ENCODE results near the gene DHH.
"Not testable (repeated sequence)": the region's sequence is repeated elsewhere in the genome, so short reads cannot be mapped to it uniquely, and the experiment has no call there.

DHH gene

DNA sequence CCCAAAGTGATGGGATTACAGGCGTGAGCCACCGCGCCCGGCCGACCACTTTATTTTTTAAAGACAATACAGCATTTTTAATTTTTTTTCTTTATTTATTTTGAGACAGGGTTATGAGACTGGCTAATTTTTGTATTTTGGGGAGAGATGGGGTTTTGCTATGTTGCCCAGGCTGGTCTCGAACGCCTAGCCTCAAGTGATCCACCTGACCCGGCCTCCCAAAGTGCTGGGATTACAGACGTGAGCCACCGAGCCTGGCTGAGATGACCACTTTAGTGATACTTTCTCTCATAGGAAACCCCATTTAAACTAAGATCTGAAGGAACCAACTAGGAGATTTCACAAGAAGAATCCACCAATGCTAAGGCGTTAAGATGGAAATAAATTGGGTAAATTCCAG, 23.6 kb downstream of the DHH start:
- Histone ChIP-seq H3K4me3 (ENCODE audit: insufficient read depth, low read depth, low read length) (no peak overlapping the region), H3K27ac (ENCODE audit: insufficient read depth, low read depth, low read length, poor library complexity, severe bottlenecking) (no peak overlapping the region), H3K4me1 (ENCODE audit: control insufficient read depth, insufficient read depth, low read length) (peaks cover 4% of the 10 kb centered on the region), H3K36me3 (ENCODE audit: control insufficient read depth, insufficient read depth, low read length) (no peaks in the 10 kb centered on the region), H3K27me3 (ENCODE audit: control insufficient read depth, insufficient read depth, low read length, poor library complexity, severe bottlenecking) (peaks cover 19% of the 10 kb centered on the region), H3K9me3 (ENCODE audit: control insufficient read depth, low read length) (no peaks in the 10 kb centered on the region)
- 90 to 97% methylated on average over 9 to 11 of the region's 11 CpGs for WGBS, 2 experiments

- Histone ChIP-seq H3K36me3 (ENCODE audit: control insufficient read depth, insufficient read depth, low read length) (no peaks in the 10 kb centered on the region), H3K9me3 (ENCODE audit: control insufficient read depth, low read length) (no peaks in the 10 kb centered on the region), H3K27me3 (ENCODE audit: control insufficient read depth, insufficient read depth, low read length, poor library complexity, severe bottlenecking) (peaks cover 19% of the 10 kb centered on the region), H3K27ac (ENCODE audit: insufficient read depth, low read depth, low read length, poor library complexity, severe bottlenecking) (no peak within 1 kb of the TSS), H3K4me3 (ENCODE audit: insufficient read depth, low read depth, low read length) (peak within 1 kb of the TSS; percentile 62), H3K4me1 (ENCODE audit: control insufficient read depth, insufficient read depth, low read length) (peaks cover 4% of the 10 kb centered on the region)
- WGBS, 2 experiments: 1% methylated on average over 60 of the region's 60 CpGs
These were observed 24.9 kb downstream of the DHH start, which contains the start of gene RHEBL1 for GRCh38 chr12:49069507-49070346. Gene RHEBL1, minus strand, starts transcription at chr12:49069979. Its CDS starts 194 bp downstream, at chr12:49069785.

- H3K4me1 ChIP-seq (ENCODE audit: control insufficient read depth, insufficient read depth, low read length): peaks cover 4% of the 10 kb centered on the region
- no peaks in the 10 kb centered on the region for H3K9me3 ChIP-seq (ENCODE audit: control insufficient read depth, low read length)
- peaks cover 19% of the 10 kb centered on the region for H3K27me3 ChIP-seq (ENCODE audit: control insufficient read depth, insufficient read depth, low read length, poor library complexity, severe bottlenecking)
- H3K27ac ChIP-seq (ENCODE audit: insufficient read depth, low read depth, low read length, poor library complexity, severe bottlenecking): no peak overlapping the region
- peak overlapping the region; percentile 62 for H3K4me3 ChIP-seq (ENCODE audit: insufficient read depth, low read depth, low read length)
- WGBS, 2 experiments: 20 to 22% methylated on average over 20 to 21 of the region's 21 CpGs
- no peaks in the 10 kb centered on the region for H3K36me3 ChIP-seq (ENCODE audit: control insufficient read depth, insufficient read depth, low read length)
These were observed 25.6 kb downstream of the DHH start for GRCh38 chr12:49068879-49069506.

- Histone ChIP-seq H3K27me3 (ENCODE audit: control insufficient read depth, insufficient read depth, low read length, poor library complexity, severe bottlenecking) (peaks cover 19% of the 10 kb centered on the region), H3K4me1 (ENCODE audit: control insufficient read depth, insufficient read depth, low read length) (peaks cover 4% of the 10 kb centered on the region), H3K4me3 (ENCODE audit: insufficient read depth, low read depth, low read length) (no peak overlapping the region), H3K27ac (ENCODE audit: insufficient read depth, low read depth, low read length, poor library complexity, severe bottlenecking) (no peak overlapping the region), H3K9me3 (ENCODE audit: control insufficient read depth, low read length) (no peaks in the 10 kb centered on the region), H3K36me3 (ENCODE audit: control insufficient read depth, insufficient read depth, low read length) (no peaks in the 10 kb centered on the region)
- WGBS, 2 experiments: 56% methylated on average over 4 of the region's 4 CpGs
These were observed 28.5 kb downstream of the DHH start for GRCh38 chr12:49066120-49066519.

GRCh38 chr12:49064767-49065152, 29.8 kb downstream of the DHH start:
- Histone ChIP-seq H3K4me1 (ENCODE audit: control insufficient read depth, insufficient read depth, low read length) (peaks cover 4% of the 10 kb centered on the region), H3K9me3 (ENCODE audit: control insufficient read depth, low read length) (no peaks in the 10 kb centered on the region), H3K36me3 (ENCODE audit: control insufficient read depth, insufficient read depth, low read length) (no peaks in the 10 kb centered on the region), H3K4me3 (ENCODE audit: insufficient read depth, low read depth, low read length) (no peak overlapping the region), H3K27ac (ENCODE audit: insufficient read depth, low read depth, low read length, poor library complexity, severe bottlenecking) (no peak overlapping the region), H3K27me3 (ENCODE audit: control insufficient read depth, insufficient read depth, low read length, poor library complexity, severe bottlenecking) (peaks cover 19% of the 10 kb centered on the region)
- WGBS, 2 experiments: 95% methylated on average over 5 of the region's 5 CpGs

- not testable (repeated sequence) for H3K27me3 ChIP-seq (ENCODE audit: control insufficient read depth, insufficient read depth, low read length, poor library complexity, severe bottlenecking); H3K9me3 ChIP-seq (ENCODE audit: control insufficient read depth, low read length); H3K27ac ChIP-seq (ENCODE audit: insufficient read depth, low read depth, low read length, poor library complexity, severe bottlenecking); H3K4me3 ChIP-seq (ENCODE audit: insufficient read depth, low read depth, low read length); H3K36me3 ChIP-seq (ENCODE audit: control insufficient read depth, insufficient read depth, low read length)
- 92 to 94% methylated on average over 16 to 17 of the region's 17 CpGs for WGBS, 2 experiments
- H3K4me1 ChIP-seq (ENCODE audit: control insufficient read depth, insufficient read depth, low read length): peaks cover 16% of the 10 kb centered on the region
These were observed 32.7 kb downstream of the DHH start for GRCh38 chr12:49061916-49062315.

- Histone ChIP-seq H3K27me3 (ENCODE audit: control insufficient read depth, insufficient read depth, low read length, poor library complexity, severe bottlenecking) (no peaks in the 10 kb centered on the region), H3K4me3 (ENCODE audit: insufficient read depth, low read depth, low read length) (peak overlapping the region; percentile 64), H3K36me3 (ENCODE audit: control insufficient read depth, insufficient read depth, low read length) (no peaks in the 10 kb centered on the region), H3K9me3 (ENCODE audit: control insufficient read depth, low read length) (no peaks in the 10 kb centered on the region), H3K27ac (ENCODE audit: insufficient read depth, low read depth, low read length, poor library complexity, severe bottlenecking) (peak overlapping the region; percentile 86), H3K4me1 (ENCODE audit: control insufficient read depth, insufficient read depth, low read length) (peaks cover 23% of the 10 kb centered on the region)
- 13 to 19% methylated on average over 14 to 16 of the region's 16 CpGs for WGBS, 2 experiments
These were observed 33.4 kb downstream of the DHH start for GRCh38 chr12:49061157-49061650.

DNA sequence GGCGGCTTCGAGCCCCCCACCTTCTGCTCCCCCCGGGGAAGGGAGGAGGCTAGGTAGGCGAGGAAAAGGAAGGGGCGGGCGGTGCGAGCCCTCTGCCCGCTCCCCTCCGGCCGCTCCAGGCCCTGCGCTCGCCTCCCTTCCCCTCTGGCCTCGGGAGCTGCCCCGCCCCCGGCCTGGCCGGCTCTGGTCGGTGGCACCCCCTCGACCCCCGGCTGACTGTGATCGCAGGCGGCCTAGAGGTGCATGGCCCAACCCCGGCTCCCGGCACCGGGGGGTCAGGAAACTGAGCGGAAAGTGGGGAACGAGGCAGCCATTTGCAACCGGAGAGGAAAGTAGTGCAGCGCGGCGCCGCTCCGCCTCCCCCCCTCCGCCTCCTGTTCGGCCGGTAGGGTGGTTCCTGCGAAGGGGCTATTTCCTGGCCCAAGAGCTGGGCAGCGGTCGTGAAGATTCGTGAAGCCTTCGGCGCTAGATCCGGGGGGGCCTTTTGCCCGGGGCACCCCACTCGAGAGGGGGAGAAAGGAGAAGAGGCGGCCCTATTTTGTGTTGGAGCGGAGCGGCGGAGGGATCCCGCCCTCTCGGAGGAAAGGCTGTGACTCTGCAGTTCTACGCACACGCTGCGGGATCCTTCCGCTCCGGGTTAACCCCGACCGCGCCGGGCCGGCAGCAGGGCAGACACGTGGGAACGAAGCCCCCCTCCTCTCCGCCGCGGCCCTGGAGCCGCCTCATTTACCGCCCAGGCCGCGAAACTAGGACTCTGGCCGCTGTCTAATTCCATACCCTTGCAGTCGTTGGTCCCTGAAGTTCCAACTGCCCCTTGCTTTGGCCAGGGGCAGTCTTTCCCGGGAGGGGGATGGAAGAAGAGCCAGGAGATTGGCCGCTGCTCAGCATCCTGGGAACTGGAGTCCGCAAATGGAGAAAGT, 34.1 kb downstream of the DHH start, which contains the start of gene KMT2D:
KMT2D (minus strand) TSS at position 558 of the 920 bp plus-strand sequence. CDS start 5,470 bp downstream, outside the sequence.
- Histone ChIP-seq H3K36me3 (ENCODE audit: control insufficient read depth, insufficient read depth, low read length) (no peaks in the 10 kb centered on the region), H3K27ac (ENCODE audit: insufficient read depth, low read depth, low read length, poor library complexity, severe bottlenecking) (peak within 1 kb of the TSS; percentile 86), H3K4me3 (ENCODE audit: insufficient read depth, low read depth, low read length) (peak within 1 kb of the TSS; percentile 64), H3K9me3 (ENCODE audit: control insufficient read depth, low read length) (no peaks in the 10 kb centered on the region), H3K4me1 (ENCODE audit: control insufficient read depth, insufficient read depth, low read length) (peaks cover 28% of the 10 kb centered on the region), H3K27me3 (ENCODE audit: control insufficient read depth, insufficient read depth, low read length, poor library complexity, severe bottlenecking) (no peaks in the 10 kb centered on the region)
- 0% methylated on average over 74 of the region's 74 CpGs for WGBS, 2 experiments

GRCh38 chr12:49059299-49060171, 35.1 kb downstream of the DHH start:
- H3K27ac ChIP-seq (ENCODE audit: insufficient read depth, low read depth, low read length, poor library complexity, severe bottlenecking): peak overlapping the region; percentile 86

More at GRCh38 chr12:49059299-49060171, 35.1 kb downstream of the DHH start:
- Histone ChIP-seq H3K27me3 (ENCODE audit: control insufficient read depth, insufficient read depth, low read length, poor library complexity, severe bottlenecking) (no peaks in the 10 kb centered on the region), H3K4me3 (ENCODE audit: insufficient read depth, low read depth, low read length) (peak overlapping the region; percentile 64), H3K36me3 (ENCODE audit: control insufficient read depth, insufficient read depth, low read length) (peaks cover 5% of the 10 kb centered on the region), H3K9me3 (ENCODE audit: control insufficient read depth, low read length) (no peaks in the 10 kb centered on the region), H3K4me1 (ENCODE audit: control insufficient read depth, insufficient read depth, low read length) (peaks cover 28% of the 10 kb centered on the region)
- WGBS, 2 experiments: 0 to 1% methylated on average over 70 of the region's 70 CpGs

Measured in ectodermal cell (in vitro differentiated cells).